ENCODE data around the gene SOX2.

The SOX2 gene

GRCh38 chr3:181696626-181697230 is 15.0 kb upstream of the SOX2 start:
- no peak for DNase-seq (ENCODE audit: low spot score)
- CTCF ChIA-PET, result interaction anchor here (0.7 kb wide), 1 partner anchor 16 kb away, joined by 5 read pairs; no protein-coding TSS in a partner anchor

DNA sequence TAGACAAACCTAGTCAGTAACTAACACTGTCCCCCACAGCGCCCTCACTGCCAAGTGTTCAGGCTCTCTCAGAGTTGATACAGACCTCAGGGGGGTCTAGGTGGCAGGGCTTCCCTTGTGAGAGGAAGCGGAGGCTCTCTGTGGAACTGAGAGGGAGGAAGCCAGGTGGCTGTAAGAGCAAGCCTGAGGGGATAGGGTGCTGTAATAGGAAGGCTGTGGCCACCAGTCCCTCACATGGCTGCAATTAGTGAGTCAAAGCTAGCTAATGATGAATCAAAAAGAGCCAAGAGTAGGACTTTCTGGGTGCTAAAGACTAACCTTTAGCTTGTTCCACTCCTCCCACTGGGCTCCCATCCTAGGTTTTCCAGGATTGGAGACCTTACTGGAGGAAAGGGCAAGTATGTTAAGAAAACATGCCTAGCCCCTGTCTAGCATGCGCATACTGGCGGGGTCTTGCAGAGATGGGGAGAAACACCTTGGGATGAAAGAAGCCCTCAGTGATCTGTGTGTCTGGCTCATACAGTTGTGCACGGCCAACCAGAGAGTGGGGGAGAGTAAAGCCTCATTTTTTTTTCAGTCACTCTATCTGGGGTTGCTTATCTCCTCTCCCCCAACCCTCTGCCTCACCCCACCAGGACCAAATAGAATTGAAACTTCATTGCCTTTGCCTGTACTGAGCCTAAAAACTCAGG is 13.3 kb upstream of the SOX2 start:
- ChIA-PET CTCF (interaction anchor here (0.6 to 3.9 kb wide), 2 partner anchors 16 to 488 kb away, joined by 3 to 35 read pairs; no protein-coding TSS in a partner anchor), POLR2A (ENCODE audit: low non-redundant PET) (no interaction called here)

More at GRCh38 chr3:181696626-181697230, 15.0 kb upstream of the SOX2 start:
- POLR2A ChIA-PET (ENCODE audit: low non-redundant PET), result no interaction called here
- no peak overlapping the region for H3K27ac ChIP-seq
- TF ChIP-seq, protein P1, sequence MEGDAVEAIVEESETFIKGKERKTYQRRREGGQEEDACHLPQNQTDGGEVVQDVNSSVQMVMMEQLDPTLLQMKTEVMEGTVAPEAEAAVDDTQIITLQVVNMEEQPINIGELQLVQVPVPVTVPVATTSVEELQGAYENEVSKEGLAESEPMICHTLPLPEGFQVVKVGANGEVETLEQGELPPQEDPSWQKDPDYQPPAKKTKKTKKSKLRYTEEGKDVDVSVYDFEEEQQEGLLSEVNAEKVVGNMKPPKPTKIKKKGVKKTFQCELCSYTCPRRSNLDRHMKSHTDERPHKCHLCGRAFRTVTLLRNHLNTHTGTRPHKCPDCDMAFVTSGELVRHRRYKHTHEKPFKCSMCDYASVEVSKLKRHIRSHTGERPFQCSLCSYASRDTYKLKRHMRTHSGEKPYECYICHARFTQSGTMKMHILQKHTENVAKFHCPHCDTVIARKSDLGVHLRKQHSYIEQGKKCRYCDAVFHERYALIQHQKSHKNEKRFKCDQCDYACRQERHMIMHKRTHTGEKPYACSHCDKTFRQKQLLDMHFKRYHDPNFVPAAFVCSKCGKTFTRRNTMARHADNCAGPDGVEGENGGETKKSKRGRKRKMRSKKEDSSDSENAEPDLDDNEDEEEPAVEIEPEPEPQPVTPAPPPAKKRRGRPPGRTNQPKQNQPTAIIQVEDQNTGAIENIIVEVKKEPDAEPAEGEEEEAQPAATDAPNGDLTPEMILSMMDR (conservative IDR thresholded peaks at IDR 0.05; ENCODE audit: low read depth), result no peak

DNA sequence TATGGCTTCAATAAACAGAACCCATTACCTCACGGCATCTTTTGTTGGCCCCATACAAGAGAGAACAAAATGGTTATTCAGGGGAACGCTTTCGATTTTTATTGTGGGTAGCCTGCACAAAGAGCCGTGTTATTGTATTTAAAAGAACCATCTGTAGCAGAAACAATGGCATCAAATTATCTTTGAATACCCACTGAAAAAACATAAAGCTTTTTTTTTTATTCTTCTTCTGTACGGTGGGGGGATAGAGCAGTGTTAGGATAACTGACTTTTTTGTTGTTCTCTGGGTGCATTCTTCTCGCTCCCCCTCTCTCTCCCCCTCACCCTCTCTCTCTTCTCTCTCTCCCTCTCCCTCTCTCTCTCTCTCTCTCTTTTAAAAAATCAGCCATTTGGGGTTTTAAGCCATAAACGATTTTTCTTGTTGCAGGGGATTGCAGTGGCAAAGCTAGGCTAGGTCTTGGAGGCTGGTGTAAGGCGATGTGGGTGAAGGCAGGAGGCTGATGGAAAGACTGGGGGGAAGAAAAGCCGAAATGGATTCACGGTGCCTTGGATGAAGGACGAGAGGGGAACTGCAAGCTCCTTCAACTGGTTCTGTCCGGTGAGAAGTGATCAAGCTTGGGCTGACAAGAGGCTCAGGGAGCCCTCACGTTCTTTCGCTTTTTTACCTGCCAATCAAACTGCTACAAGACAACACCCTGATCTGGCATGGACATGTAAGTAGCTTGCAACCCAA is 12.4 kb upstream of the SOX2 start:
- TF ChIP-seq, protein P1 (conservative IDR thresholded peaks at IDR 0.05; ENCODE audit: low read depth), result no peak
- CTCF ChIA-PET, result interaction anchor here (0.6 to 3.9 kb wide), 6 partner anchors 43 to 642 kb away, joined by 3 to 35 read pairs (median 4); no protein-coding TSS in a partner anchor
- no peak for DNase-seq (ENCODE audit: low spot score)
- no peak overlapping the region for H3K27ac ChIP-seq
- POLR2A ChIA-PET (ENCODE audit: low non-redundant PET), result no interaction called here

More for the DNA sequence above, 13.3 kb upstream of the SOX2 start:
- TF ChIP-seq, protein P1 (conservative IDR thresholded peaks at IDR 0.05; ENCODE audit: low read depth), result no peak
- H3K27ac ChIP-seq, result no peak overlapping the region
- DNase-seq (ENCODE audit: low spot score), result no peak

GRCh38 chr3:181700168-181701087 is 11.3 kb upstream of the SOX2 start:
- POLR2A ChIA-PET (ENCODE audit: low non-redundant PET), result no interaction called here
- TF ChIP-seq, protein P1 (conservative IDR thresholded peaks at IDR 0.05; ENCODE audit: low read depth), result peak; percentile 88
- H3K27ac ChIP-seq, result no peak overlapping the region
- DNase-seq (ENCODE audit: low spot score), result peak; percentile 72
- CTCF ChIA-PET, result interaction anchor here (0.5 to 3.9 kb wide), 17 partner anchors 11 to 1095 kb away, joined by 3 to 35 read pairs (median 3); no protein-coding TSS in a partner anchor

DNA sequence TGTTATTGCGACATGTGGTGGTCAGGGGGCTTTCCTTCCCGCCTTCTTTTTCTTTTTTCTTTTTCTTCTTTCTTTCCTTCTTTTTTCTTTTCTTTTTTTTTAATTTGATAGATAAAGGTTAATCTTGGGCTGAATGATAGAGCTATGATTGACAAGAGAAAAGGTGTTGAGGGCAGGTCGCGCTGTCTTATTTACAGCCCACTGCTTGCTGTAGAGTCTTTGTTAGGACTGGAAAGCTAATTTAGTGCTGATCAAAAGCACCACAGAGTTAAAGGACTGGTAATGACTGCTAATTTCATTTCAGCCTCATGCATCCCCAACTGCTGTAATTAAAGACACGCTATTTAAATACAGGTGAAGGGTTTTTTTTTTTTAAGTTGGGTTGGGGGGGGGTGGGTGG is 10.6 kb upstream of the SOX2 start:
- CTCF ChIA-PET, result interaction anchor here (0.5 to 3.9 kb wide), 16 partner anchors 8 to 1095 kb away, joined by 3 to 35 read pairs (median 4); no protein-coding TSS in a partner anchor
- DNase-seq (ENCODE audit: low spot score), result no peak
- TF ChIP-seq, protein P1 (conservative IDR thresholded peaks at IDR 0.05; ENCODE audit: low read depth), result no peak
- H3K27ac ChIP-seq, result no peak overlapping the region
- POLR2A ChIA-PET (ENCODE audit: low non-redundant PET), result no interaction called here

Data from RWPE1 (cell line).